Right atrium auricular region (tissue), 2 donors: ENCODE data around the gene CHD9. TPM values are rescaled to one million over a fixed set of nuclear protein-coding genes. Genes with fewer than 3 reads are reported as not detected.

Experiments
- DNase-seq: peaks from one replicate; pipeline ENCODE4 v3.0.0-alpha.2; 2019; ENCODE audit warnings: low spot score
- H3K27ac ChIP-seq, 2 donors: fragments of 200-600 bp; sonication (generic); 1 replicate in 1 of 2; 2 replicates in 1 of 2; pipeline ENCODE4 v1.5.1; 2016 to 2019
- H3K27me3 ChIP-seq, 2 donors: fragments of 200-600 bp; sonication (generic); one replicate each; pipeline versions ENCODE4 v1.5.1 to v1.6.0; 2017 to 2019
- H3K36me3 ChIP-seq: fragments of 200-600 bp; sonication (generic); one replicate; pipeline ENCODE4 v1.5.1; 2016
- H3K4me1 ChIP-seq, 2 donors: fragments of 200-600 bp; sonication (generic); one replicate each; pipeline versions ENCODE4 v1.5.1 to v1.6.0; 2017 to 2019
- H3K4me3 ChIP-seq, 2 donors: fragments of 200-600 bp; sonication (generic); 1 replicate in 1 of 2; 2 replicates in 1 of 2; pipeline ENCODE4 v1.5.1; 2017 to 2019; ENCODE audit warnings: mild to moderate bottlenecking in 1 of 2, moderate library complexity in 1 of 2
- H3K9me3 ChIP-seq, 2 donors: fragments of 200-600 bp; sonication (generic); one replicate each; pipeline ENCODE4 v1.5.1; 2019
- total RNA-seq, 2 donors: library from RNA; depleted of rRNA; stranded (reverse); fragments of >200 nt; gene quantifications; one replicate each; pipeline ENCODE4 v1.1.0, GENCODE V29; 2016
- TF ChIP-seq, protein P1 (sequence below), 2 donors: fragments of 200-600 bp; sonication (generic); IDR thresholded peaks; one replicate each; pipeline ENCODE4 v1.5.1; 2019; ENCODE audit warnings: antibody characterized with exemption in 2 of 2

CHD9 gene
- total RNA-seq, 2 donors from 2014 or later = 49.8 to 54.1 TPM

- H3K36me3 ChIP-seq = no peaks in the 10 kb centered on the region
Measured at GRCh38 chr16:53052519-53053501, 2.0 kb upstream of the CHD9 start, which contains the start of gene CHD9NB. TSS of gene CHD9NB (minus strand) at chr16:53052897. CDS start at chr16:53044158, 8,739 bp downstream.

DNA sequence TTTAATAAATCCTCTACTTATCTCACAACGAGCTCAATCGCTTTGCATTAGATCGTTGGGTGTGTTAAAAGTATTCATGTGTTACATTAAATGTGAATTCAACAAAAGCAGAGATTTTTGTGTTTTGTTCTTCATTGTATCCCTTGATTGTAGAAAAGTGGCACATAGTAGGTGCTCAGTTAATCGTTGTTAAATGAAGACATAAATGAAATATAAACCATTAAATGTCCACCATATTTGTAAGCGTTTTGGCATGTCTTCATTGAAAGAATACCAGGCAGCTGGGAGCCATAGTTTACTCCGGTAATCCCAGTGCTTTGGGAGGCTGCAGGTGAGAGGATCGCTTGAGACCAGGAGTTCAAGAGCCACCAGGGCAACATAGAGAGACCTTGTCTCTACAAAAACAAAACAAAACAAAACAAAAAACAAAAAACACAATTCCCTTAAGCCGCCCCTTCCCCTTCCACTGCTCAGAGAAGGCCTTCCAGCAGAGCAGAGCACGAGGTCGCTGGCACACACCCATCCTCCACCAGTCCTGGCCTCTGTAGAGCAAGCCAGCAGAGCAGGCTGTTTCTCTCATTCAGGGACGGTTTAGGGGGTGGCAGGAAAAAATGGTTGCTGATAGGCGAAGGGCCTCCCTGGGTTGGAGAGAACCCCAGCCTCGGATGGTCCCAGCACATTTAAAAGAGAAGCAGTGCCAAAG is 673 bp upstream of the CHD9 start:
- no peaks in the 10 kb centered on the region for H3K9me3 ChIP-seq

More at GRCh38 chr16:53052519-53053501, 2.0 kb upstream of the CHD9 start, which contains the start of gene CHD9NB:
- peaks cover 0 to 32% of the 10 kb centered on the region in 2 donors for H3K4me1 ChIP-seq
- peak within 1 kb of the TSS in 1 of 2 donors; percentile 13 for H3K4me3 ChIP-seq
- H3K27me3 ChIP-seq = no peaks in the 10 kb centered on the region
- TF ChIP-seq, protein P1, sequence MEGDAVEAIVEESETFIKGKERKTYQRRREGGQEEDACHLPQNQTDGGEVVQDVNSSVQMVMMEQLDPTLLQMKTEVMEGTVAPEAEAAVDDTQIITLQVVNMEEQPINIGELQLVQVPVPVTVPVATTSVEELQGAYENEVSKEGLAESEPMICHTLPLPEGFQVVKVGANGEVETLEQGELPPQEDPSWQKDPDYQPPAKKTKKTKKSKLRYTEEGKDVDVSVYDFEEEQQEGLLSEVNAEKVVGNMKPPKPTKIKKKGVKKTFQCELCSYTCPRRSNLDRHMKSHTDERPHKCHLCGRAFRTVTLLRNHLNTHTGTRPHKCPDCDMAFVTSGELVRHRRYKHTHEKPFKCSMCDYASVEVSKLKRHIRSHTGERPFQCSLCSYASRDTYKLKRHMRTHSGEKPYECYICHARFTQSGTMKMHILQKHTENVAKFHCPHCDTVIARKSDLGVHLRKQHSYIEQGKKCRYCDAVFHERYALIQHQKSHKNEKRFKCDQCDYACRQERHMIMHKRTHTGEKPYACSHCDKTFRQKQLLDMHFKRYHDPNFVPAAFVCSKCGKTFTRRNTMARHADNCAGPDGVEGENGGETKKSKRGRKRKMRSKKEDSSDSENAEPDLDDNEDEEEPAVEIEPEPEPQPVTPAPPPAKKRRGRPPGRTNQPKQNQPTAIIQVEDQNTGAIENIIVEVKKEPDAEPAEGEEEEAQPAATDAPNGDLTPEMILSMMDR (IDR thresholded peaks at IDR 0.05) = no peak
- H3K9me3 ChIP-seq = no peaks in the 10 kb centered on the region
- no peak for DNase-seq
- H3K27ac ChIP-seq = no peak within 1 kb of the TSS

DNA sequence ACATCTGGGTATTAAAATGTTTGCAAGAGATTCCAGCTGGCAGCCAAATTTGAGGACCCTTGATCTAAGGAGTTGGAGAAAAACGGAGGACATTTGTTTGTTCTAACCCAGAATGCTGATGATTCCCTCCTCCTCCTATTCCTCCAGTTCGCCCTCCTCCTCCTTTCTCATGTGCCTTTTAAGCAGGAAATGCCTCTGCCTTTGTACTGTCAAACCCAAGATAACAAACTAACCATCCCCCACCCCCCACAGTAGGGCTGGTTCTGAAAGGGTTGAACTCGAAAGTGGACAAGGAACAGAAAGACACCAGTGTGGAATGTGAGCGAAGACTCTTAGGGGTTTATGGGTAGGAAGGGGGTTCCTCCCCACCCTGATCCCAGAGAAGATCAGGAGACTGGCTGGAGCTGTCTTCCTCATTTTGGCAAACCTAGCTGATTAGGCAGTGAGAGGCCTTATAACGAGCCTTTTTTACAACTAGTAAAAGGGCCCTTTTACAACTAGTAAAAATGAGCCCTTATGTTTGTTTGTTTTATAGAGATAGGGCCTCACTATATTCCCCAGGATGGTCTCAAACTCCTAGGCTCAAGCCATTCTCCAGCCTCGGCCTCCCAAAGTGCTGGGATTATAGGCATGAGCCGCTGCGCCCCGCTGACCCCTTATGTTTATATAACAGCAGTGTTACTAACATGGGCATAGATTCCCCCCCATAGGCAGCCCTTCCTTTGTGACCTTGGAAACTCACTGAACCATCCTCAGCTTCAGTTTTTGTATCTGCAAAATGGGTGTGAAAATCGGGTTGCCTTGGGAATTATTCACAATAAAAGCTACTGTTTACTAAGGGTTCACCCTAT is 975 bp downstream of the CHD9 start:
- Histone ChIP-seq H3K9me3 (no peaks in the 10 kb centered on the region), H3K27me3 (no peaks in the 10 kb centered on the region), H3K4me3 (peak overlapping the region; percentile 50 to 69), H3K27ac (peak overlapping the region; percentile 84 to 86), H3K36me3 (no peaks in the 10 kb centered on the region), H3K4me1 (peaks cover 0 to 32% of the 10 kb centered on the region in 2 donors)
- DNase-seq = peak; percentile 67
- TF ChIP-seq, protein P1 (IDR thresholded peaks at IDR 0.05) = no peak

More for the DNA sequence above, 673 bp upstream of the CHD9 start:
- H3K36me3 ChIP-seq = no peaks in the 10 kb centered on the region
- peak overlapping the region; percentile 50 to 69 for H3K4me3 ChIP-seq
- TF ChIP-seq, protein P1 (IDR thresholded peaks at IDR 0.05) = no peak
- H3K27ac ChIP-seq = peak overlapping the region; percentile 84 to 86
- H3K4me1 ChIP-seq = peaks cover 0 to 32% of the 10 kb centered on the region in 2 donors
- H3K27me3 ChIP-seq = no peaks in the 10 kb centered on the region
- no peak for DNase-seq

DNA sequence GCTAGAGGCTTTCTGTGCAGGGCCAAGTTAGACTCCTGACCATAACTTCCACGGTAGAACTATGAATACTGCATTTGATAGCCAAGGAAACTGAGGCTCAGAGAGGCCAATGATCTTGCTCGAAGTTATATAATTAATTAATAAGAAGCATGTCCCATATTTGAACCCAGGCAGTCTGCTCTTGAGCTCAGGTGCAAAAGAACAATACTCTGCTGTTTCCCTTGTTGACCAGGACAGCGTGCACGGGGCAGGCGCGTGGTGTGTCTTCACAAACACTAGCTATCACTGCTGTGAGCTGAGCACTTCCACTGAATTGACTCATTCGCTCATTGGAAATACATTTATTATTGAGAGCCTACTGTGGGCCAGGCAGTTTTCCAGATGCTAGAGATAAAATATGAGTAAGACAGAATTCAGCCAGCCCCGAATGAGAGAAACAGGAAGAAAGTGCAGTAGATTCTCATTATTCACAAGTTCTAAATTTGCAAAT is 1.6 kb downstream of the CHD9 start:
- H3K4me1 ChIP-seq = peaks cover 0 to 33% of the 10 kb centered on the region in 2 donors
- no peaks in the 10 kb centered on the region for H3K27me3 ChIP-seq
- peak overlapping the region; percentile 84 to 86 for H3K27ac ChIP-seq
- H3K36me3 ChIP-seq = no peaks in the 10 kb centered on the region
- TF ChIP-seq, protein P1 (IDR thresholded peaks at IDR 0.05) = no peak
- DNase-seq = peak; percentile 67
- no peaks in the 10 kb centered on the region for H3K9me3 ChIP-seq
- H3K4me3 ChIP-seq = peak overlapping the region in 1 of 2 donors; percentile 69

DNA sequence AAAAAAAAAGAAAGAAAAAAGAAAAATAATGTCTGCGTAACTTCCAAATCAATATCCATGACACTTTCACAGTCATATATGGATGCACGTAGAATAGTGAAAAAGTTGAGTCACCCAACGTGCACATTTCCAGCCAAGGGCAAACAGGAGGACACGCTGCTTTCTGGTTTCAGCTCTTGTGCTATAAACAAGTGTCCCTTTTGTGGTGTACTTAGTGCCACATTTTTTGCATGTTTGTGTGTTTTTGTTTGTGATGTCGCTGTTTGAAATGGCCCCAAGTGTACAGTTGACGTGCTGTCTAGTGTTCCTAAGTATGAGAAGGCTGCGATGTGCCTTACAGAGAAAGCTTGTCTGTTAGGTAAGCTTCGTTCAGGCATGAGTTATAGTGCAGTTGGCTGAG is 2.9 kb downstream of the CHD9 start:
- Histone ChIP-seq H3K4me1 (peaks cover 0 to 38% of the 10 kb centered on the region in 2 donors), H3K27ac (no peak overlapping the region)

More for the DNA sequence above, 2.9 kb downstream of the CHD9 start:
- H3K4me3 ChIP-seq = no peak overlapping the region
- no peaks in the 10 kb centered on the region for H3K27me3 ChIP-seq
- H3K36me3 ChIP-seq = no peaks in the 10 kb centered on the region
- DNase-seq = no peak
- H3K9me3 ChIP-seq = no peaks in the 10 kb centered on the region
- TF ChIP-seq, protein P1 (IDR thresholded peaks at IDR 0.05) = no peak
